ENCODE measurements around the gene CEACAM3.
"Not testable (repeated sequence)": the region's sequence is repeated elsewhere in the genome, so short reads cannot be mapped to it uniquely, and the experiment has no call there.

DNA sequence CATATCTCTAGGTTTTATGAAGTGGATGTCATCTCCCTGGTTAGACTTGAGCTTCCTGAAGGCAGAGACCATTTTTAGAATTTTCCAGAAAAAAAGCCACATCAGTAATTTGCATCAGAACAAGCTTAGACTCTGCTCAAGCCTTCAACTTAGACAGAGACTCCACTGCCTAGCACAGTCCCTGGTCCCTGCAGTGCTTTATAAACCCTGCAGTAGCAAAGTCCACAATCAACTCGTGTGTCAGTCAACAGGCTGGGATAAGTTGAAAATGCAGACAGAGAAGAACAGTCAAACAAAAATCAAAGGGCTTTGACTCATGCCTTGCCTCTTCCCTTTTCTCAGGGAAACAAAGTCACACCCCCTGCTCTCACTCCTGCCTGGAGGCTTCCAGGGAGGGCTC is 7.9 kb upstream of the CEACAM3 start:
- not testable (repeated sequence) for TF ChIP-seq CTCF, POLR2AphosphoS5, EP300, POLR2A (IDR thresholded peaks at IDR 0.05)
